NCI-H748 treated with DMSO at 0.1 percent for 48 hours (cell line): ENCODE data around the gene MMD.
"Not testable (repeated sequence)": the region's sequence is repeated elsewhere in the genome, so short reads cannot be mapped to it uniquely, and the experiment has no call there.

Source experiments
- DNase-seq: peaks from one replicate; lab custom pipeline; 2025; lab: John Stamatoyannopoulos, UW

The MMD gene

GRCh38 chr17:55443904-55444303 is 22.3 kb upstream of the MMD start:
- DNase-seq = no peak

GRCh38 chr17:55442953-55443683 is 21.5 kb upstream of the MMD start:
- no peak for DNase-seq

- DNase-seq = no peak
These were observed 20.8 kb upstream of the MMD start for GRCh38 chr17:55442462-55442861.

GRCh38 chr17:55441544-55441943 is 19.9 kb upstream of the MMD start:
- no peak for DNase-seq

- no peak for DNase-seq
These were observed 18.8 kb upstream of the MMD start for GRCh38 chr17:55440391-55440790.

- DNase-seq = no peak
These were observed 15.5 kb upstream of the MMD start for GRCh38 chr17:55437159-55437605.

GRCh38 chr17:55436224-55437158 is 14.9 kb upstream of the MMD start:
- DNase-seq = no peak

GRCh38 chr17:55435408-55435807 is 13.8 kb upstream of the MMD start:
- no peak for DNase-seq

GRCh38 chr17:55434721-55435120 is 13.1 kb upstream of the MMD start:
- no peak for DNase-seq

GRCh38 chr17:55433629-55434422 is 12.2 kb upstream of the MMD start:
- DNase-seq = no peak

- DNase-seq = no peak
These were observed 11.5 kb upstream of the MMD start for GRCh38 chr17:55433029-55433628.

- DNase-seq = no peak
These were observed 10.9 kb upstream of the MMD start for GRCh38 chr17:55432358-55433028.

- not testable (repeated sequence) for DNase-seq
These were observed 10.3 kb upstream of the MMD start for GRCh38 chr17:55431914-55432313.

- no peak for DNase-seq
These were observed 9.1 kb upstream of the MMD start for GRCh38 chr17:55430541-55431288.

GRCh38 chr17:55427587-55427882 is 5.9 kb upstream of the MMD start:
- DNase-seq = no peak

- DNase-seq = no peak
These were observed 5.4 kb upstream of the MMD start for GRCh38 chr17:55426851-55427586.

- no peak for DNase-seq
These were observed 3.4 kb upstream of the MMD start for GRCh38 chr17:55424893-55425540.

- no peak for DNase-seq
These were observed 1.9 kb upstream of the MMD start for GRCh38 chr17:55423535-55423934.

GRCh38 chr17:55422828-55423164 is 1.2 kb upstream of the MMD start:
- not testable (repeated sequence) for DNase-seq

- DNase-seq = no peak
These were observed 858 bp downstream of the MMD start for GRCh38 chr17:55420776-55421178.
